HG02885 (cell line): ENCODE measurements around the gene HDAC7.
A peak's percentile ranks its signal among the peaks of the same experiment; 100 is the strongest.

ENCODE experiments used
- ATAC-seq: cut with Tn5 transposase; IDR thresholded peaks from one replicate; pipeline ENCODE4 v1.9.1; 2021; ENCODE audit warnings: mild to moderate bottlenecking; ENCODE audit not compliant: unreplicated experiment, poor library complexity

Gene HDAC7

DNA sequence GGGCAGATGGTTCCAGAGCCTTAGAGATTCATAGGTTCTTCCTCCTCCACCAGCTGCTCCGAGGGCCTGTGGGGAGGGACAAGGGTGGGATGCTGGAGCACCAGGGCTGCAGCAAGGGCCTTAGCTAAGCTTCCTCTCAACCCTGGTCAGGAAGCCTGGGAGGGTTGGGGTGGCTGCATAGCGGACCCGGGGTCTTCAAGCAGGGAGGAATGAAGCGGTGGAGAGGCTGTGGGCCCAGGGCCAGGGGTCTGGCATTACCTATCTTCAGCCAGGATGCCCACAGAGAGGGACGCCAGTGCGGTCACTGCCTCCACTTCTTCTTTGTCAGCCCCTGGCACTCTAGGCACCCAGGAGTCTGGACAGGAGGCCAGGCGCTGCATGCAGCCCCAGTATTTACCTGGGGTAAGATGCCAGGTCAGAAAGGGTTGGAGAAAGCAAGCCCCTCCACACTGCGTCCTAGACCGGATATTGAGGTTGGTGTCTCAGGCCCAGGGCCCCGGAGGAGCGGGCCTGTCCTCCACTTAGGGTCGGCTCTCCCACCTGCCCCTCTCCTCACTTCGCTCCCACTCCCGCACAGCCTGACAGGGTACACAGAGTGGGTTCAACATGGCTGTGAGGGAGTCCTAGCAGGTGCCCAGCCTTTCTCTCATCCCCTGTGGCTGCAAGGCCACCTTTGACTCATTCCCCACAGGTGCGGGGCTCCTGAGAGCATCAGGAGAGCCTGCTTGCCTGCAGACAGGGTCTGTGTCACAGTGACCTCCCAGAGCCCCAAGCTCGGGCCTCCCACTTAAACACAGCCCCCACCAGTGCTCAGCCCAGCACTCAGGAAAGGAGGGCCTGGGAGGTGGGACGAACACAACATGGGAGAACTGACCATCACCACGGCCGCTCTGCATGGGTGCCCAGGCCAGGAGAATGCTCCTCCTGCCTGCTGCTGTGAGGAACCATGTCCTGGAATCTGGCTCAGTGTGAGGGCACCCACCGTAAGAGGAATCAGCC lies 35.6 kb downstream of the HDAC7 start:
- ATAC-seq = no peak

DNA sequence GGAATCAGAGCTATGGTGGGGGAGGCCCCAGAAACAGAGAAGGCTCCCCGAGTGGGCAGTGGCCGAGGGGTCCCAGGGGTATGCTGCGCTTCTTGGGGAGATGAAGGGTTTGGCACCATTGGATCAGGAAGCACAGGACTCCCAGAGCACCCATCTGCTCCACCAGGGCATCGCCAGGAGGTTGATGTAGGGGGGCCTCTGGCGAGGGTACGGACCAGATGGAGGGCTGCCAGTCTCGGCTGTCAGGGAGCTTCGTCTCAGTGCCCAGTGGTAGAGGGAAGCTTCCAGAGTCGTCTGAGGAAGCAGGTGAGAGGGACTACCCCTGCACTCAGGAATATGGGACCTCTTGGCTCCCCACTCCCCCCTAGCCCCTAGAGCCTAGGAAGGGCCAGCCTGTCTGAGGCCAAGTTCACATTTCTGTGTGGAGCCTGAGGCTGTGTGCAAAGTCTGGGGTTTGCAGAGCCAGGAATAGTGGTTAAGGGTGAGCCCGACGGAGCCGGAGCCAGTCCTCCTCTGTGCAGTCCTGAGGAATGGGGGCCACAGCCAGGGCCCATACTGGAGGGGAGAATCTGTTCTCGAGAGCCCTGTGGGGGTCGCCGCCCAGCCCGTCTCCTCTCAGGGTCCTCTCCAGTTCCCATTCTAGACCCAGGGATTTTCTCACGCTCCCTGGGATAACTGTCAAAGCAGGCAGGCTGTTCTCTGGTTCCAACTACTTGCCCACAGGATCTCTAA lies 36.5 kb downstream of the HDAC7 start:
- ATAC-seq = no peak

DNA sequence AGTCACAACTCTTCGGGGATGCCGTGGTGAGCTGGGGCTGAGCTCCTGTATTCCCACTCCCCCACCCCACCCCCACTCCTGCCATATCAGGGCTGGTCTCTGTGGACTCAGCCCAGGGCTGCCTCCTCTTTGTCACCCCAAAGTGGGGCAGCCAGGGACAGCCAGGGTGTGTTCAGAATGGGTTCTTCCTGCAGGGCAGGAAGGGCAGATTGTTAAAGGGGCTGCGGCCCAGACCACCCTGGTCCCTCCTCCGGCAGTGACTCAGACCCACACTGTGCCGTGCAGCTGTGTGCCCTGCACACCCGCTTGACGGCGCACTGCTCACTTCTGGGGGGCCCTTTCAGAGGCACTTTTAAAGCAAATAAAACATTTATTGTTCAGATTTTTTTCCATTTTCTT lies 37.3 kb downstream of the HDAC7 start:
- no peak for ATAC-seq

DNA sequence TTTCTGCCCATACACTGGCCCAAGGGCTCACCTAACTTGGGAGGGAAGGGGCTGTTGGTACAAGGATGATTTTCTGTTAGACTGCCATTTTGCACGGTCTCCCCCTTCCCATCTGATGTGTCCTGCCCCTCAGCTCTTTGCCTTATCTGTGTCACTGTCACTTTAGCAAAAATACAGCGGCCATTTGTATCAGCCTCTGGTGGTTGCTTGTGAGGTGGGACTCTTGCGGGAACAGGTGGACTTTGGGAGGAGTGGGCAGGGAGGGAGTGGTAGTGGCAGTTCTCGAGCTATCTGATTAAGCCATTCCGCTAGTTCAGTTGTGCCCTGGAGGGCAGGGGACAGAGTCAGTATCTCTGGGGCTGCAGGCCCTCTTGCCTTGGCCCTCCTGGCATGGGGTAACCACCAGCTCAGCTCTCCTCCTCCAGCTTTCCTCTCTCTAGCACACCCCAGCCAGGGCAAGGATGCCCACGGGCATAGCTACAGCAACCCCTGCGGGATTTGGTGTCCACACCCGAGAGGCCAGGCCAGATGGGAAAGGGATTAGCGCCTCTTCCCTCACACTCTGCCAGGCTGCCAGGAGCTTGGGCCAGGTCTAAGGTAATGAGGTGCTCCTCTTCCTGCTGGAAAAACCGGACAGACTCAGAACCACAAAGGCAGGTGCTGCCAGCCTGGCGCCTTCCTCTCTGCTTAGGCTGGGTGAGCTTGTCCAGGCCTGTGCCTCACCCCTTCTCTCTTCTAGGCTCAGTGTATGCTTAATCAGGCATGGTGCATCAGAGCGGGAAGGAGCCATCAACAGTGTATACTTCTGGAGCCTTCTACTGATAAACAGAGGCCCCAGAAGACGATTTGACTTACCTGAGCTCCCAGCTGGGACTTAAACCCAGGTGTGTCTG lies 38.0 kb downstream of the HDAC7 start:
- no peak for ATAC-seq

DNA sequence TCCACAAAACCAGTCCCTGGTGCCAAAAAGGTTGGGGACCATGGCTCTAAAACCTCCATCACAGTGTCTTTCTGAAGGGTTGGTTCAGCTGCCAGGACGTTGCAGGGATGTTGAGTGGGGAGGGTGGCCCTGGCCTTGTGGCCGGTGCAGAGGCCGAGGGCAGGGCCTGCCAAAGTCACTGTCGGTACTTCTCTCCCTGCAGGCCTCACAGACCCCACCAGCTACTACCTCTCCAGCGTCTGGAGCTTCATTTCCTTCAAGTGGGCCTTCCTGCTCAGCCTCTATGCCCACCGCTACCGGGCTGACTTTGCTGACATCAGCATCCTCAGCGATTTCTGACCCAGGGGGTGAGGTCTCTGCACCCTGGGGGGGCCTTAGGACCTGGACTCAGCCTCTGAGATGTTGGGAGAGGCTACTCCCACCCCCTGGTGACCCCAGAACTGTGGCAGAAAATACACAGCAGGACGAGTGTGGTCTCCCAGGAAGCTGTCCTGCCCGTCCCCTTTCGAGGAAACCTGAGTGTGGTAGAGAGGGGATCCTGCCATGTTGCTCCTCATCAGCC lies 39.7 kb downstream of the HDAC7 start:
- ATAC-seq = no peak

DNA sequence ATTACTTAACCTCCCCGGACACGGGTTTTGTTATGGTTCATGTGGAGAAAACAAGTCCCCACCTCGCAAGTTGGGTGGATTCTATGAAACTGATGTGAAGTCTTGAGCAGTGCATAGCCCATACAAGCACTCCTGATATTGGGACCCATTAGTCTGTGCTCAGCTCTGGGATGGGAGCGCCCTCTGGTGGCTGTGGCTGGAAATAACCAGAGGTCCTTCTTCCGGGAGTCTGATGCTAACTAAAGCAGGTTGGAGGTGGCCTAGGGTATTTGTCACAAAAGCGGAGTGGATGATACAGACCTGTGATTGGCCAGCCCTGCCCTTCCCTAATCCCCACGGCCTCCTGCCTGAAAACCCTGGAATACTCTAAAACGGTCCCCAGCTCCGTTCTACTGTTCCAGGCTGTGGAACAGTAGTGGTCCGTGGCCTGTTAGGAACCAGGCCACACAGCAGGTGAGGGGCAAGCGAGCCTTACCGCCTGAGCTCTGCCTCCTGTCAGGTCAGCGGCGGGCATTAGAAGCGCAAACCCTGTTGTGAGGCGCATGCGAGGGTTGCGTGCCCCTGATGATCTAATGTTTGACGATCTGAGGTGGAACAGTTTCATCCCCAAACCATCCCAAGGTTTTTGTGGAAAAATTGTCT lies 40.3 kb downstream of the HDAC7 start:
- peak; percentile 85 for ATAC-seq

DNA sequence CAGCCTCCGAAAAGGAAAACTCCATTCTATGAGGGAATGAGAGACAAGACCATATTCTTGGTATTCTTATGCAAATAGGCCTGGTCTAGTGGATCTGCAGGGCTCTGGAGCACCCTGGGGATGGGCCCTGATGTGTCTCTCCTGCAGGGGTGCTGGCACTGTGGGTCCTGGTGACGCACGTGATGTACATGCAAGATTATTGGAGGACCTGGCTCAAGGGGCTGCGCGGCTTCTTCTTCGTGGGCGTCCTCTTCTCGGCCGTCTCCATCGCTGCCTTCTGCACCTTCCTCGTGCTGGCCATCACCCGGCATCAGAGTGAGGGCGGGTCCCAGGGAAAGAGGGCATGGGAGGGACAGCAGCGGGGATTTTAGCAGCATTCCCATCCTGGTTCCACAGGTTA lies 40.8 kb downstream of the HDAC7 start:
- no peak for ATAC-seq

DNA sequence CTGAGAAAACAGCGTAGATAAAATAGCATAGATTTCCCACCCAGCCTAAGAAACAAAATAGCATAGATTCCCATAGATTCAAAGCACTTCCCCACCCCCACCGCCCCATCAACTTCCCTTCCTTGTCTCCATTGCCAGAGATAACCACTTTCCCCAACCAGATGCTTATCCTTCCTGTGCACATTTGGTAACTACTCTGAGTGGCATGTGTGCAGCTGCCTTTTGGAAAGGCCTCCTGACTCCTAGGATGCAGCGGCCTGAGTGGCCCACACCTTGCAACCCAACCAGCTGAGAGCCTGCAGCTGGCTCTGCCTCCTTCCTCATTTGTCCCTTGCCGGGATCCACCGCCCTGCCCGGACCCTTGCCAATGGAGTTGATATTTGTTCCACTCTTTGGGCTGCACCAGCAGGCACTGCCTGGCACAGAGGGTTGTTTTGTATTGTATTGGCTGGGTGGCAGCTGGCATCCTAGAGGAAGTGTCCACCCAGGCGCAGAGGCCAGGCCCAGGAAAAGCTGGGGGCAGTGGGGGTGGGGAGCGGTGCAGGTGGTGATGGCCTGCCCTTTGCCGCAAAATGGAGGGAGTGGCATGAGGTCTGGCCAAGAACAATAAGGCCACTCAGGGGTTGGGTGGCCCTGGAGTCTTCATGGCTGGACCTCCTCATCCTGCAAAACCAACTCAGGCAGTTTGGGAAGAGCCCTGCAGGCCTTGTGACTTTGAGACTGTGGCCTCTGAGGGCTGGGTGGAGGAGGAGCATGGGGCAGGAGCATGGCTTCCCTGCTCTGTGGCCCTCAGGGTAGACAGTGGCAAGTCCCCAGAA lies 41.8 kb downstream of the HDAC7 start:
- ATAC-seq = no peak

DNA sequence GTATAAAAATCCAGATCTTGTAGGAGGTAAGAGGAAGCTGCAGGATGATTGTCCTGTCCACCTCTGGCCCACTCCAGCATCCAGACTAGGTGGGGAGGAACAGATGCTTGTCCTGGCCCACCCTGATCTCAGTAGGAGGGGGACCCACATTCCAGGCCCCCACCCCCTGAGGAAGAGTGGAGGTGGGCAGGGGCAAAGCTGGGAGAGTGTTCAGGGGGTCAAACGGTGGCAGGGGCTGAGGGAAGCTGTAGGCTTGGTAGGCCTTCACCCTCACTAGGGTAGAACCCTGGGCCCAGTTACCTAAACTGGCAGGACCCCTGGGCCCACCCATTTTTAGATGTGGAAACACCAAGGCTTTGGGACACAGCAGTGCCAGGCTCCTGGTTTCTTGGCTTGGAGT lies 42.6 kb downstream of the HDAC7 start:
- no peak for ATAC-seq

DNA sequence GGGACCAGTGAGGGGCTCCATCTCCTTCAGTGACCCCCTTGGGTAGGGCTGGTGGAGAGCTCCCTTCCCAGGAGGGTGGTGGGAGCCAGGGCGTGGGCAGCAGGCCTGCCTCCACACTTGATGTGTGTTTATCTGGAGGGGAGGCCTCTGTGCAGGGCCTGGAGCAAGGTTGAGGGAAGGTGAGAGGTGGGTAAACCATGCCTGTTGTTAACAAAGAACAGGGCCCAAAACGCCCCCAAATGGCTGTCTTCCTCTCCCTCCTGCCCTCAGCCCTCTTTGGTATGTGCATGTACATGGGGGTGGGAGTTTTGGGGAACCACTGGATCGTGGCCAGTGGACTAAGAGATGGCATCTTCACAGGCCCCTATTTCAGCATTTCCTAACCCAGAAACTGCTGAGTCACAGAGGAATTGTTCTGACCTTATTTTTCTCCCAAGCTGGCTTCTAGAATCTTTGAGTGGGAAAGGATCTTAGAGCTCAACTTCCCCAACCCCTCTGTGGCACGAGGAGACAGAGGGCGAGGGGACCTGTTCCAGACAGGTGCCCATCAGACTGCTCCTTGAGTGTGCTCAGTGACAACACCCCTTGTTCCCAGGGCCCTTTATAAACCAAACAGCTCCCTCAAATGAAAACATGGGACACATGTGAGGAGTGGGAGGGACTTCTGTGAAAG lies 43.1 kb downstream of the HDAC7 start:
- no peak for ATAC-seq

DNA sequence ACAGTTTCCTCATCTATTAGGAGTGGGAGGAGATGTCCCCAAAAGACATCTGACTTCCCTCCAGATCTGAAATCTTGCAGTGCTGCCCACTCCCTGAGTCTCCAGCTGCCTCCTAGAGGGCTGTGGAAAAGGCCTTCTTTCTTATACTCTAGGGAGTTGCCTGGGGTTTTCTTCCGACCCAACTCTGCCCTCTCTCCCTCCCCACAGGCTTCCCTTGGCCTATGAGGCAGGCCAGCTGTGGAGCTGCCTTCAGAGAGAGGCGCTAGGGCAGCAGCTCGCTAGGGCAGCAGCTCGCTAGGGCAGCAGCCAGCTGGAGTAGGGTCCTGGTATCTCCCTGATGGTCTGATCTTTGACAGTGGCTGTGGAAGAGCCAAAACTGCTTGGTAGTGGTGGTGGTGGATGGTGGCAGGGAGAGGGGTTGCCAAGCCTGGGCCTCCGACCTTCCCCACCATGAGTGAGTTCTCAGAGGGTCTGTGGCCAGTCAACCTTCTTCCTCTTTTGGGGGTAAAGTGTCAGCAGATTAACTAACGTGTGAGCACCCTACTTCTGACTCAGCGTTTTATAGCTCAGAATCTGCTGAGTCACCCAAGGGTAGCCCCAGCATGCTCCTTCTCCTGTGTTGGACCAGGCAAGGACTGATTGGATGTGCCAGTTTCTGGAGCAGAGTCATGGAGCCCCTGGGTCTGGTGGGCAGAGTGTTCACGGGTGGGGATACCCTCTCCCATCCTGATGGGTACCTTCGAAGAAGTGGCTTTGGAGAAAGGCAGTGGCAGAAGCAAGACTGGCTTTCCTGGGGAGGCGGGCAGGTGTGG lies 44.4 kb downstream of the HDAC7 start:
- ATAC-seq = no peak

DNA sequence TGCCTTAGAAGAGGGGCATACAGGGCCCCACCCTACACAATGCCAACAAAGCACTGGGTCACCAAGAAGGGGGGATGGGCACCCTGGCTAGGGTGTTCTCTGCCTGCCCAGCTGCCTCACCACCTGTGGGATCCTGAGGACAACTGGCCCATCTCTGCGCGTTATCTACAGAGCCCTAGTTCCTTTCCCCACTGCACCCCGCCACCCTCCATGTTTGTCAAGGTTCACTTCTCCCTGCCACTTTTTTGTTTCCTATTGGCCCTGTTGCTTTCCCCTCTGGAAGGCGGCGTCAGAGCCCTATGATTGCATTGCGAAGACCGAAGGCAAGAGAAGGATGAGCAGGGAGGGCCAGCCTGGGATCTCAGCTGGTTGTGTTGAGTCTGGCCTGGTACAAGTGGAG lies 45.0 kb downstream of the HDAC7 start:
- no peak for ATAC-seq

DNA sequence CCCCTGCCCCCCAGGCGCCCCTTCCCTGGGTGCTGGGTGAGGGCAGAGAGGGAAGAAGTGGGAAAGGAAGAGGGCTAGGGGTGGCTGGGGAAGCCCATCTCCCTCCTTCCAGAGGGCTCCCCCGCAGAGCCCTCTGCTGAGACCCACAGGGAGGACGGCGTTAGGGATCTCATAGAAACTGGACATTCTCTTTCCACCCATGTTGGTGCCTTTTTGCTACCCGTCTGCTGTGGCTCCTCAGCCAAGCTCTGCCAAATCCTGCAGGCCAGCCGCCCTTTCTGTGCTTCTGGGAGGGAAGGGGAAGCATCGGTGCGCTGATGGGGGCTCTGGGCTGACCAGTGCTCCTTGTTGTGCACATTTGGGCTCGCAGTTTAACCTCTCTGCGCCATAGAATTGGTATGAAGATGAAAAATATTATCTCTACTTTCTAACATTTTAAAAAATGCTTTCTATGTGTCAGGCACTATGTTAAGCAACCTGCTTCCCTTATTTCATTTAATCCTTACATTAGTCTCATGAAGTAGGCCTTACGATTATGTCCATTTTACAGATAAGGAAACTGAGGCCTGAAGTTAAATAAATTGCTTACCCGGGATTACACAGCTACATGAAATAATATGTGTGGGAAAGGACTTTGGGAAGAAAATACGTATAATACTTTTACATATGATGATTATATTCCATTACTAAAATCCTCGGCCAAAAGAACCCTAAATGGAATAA lies 45.7 kb downstream of the HDAC7 start:
- ATAC-seq = no peak

DNA sequence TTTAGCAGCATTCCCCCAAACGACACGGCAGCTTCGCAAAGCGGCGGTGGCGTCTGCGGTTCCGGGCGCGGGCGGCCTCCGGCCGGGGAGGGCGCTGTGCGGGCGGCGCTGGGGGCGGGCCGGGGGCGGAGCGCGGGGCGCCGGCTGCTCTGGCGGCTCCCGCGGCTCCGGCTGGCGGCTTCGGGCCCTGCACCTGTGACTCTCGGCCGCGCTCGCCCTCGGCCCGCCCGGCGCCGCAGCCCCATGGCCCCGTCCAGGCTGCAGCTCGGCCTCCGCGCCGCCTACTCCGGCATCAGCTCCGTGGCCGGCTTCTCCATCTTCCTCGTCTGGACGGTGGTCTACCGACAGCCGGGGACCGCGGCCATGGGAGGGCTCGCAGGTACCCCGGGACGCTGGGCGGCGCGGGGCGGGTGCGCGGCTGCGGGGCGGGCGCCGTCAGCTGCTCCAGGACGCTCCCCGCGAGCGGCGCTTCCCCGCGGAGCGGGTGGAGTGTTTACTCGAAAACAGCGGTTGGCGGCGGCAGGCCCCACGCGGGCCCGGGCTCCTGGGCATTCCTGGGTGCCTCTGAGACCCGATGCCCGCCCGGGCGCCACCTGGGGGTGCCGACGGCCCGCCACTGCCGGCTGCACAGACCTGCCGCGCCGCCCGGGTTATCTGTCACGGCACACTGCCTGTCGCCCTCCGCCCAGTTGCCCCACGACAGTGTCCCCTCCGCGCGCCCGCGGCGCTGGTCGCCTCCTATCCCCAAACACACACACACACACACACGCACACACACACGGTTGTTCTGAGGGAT lies 46.4 kb downstream of the HDAC7 start, which contains the start of gene SLC48A1:
Gene SLC48A1, plus strand, starts transcription at position 177 of the 796 bp plus-strand sequence. Its CDS starts 67 bp downstream, at position 244.
- ATAC-seq = peak; percentile 88

DNA sequence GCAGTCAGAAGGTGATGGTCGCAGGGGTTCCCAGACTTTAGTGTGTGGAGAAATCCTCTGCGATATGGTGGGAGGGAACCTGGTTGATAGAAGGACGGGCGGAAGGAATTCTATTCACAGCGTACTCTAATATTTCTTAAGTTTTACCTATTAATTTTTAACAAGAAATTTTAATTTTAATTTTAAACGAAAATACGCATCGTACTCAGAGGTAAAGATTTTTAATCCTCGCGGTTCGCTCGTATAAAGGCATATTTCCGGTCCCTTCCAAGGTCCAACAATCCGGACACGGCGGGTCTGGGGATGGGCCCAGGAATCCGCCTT lies 47.0 kb downstream of the HDAC7 start:
- ATAC-seq = no peak

DNA sequence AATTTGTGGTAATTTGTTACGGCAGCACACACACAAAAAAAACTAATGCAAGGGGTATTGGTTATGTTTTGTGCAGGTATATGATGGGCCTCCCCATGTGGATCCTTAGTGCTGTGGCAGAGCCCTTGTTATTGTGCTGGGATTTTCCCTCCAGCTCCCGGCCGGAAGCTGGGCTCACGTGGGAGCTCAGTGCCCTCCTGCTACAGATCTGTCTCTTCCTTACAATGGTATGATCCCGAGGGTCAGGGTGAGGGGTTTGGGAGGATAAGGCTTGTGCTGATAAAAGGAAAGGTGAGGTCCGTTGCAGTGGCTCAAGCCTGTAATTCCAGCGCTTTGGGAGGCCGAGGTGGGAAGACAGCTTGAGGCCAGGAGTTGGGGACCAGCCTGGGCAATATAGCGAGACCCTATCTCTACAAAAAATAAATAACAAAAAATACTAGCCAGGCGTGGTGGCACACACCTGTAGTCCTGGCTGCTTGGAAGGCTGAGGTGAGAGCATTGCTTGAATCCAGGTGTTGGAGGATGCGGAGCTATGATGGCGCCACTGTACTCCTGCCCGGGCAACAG lies 47.5 kb downstream of the HDAC7 start:
- no peak for ATAC-seq
